G401.6 (cell line): ENCODE data around the gene LCAT.

ENCODE experiments used
- FAIRE-seq: peaks from 2 replicates; lab custom pipeline; 2012; peaks lifted over from hg19 to GRCh38; lab: Jason Lieb, UNC

Gene LCAT

GRCh38 chr16:67968400-67969253 lies 24.7 kb upstream of the LCAT start, which contains the start of gene SLC12A4:
Gene SLC12A4 (minus strand): TSS chr16:67968637. CDS start chr16:67968553, 84 bp downstream.
- FAIRE-seq: no peak

DNA sequence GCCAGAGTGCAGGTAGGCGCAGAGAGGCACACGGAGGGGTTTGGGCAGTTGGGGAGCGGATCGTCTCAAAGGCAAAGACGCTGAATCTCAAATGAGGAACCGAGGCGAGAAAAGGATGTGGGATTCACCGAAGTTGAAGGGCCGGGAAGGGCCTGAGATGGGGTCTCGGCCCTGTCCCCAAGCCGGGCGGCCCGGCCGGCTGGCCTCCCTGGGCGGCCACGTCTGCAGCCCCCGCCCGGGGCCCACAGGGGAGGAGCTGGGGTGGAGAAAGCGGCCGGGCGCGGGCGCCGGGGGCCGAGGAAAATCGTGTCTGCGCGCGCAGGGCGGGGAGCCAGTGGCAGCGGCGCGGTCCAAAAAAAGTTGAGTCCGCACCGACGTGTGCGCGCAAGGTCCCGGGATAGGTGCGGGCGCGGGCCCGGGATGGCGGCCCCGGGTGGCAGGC lies 24.1 kb upstream of the LCAT start:
- no peak for FAIRE-seq

- no peak for FAIRE-seq
Measured at GRCh38 chr16:67967183-67967957, 23.4 kb upstream of the LCAT start.

GRCh38 chr16:67966549-67967182 lies 22.7 kb upstream of the LCAT start:
- peak; percentile 90 for FAIRE-seq

DNA sequence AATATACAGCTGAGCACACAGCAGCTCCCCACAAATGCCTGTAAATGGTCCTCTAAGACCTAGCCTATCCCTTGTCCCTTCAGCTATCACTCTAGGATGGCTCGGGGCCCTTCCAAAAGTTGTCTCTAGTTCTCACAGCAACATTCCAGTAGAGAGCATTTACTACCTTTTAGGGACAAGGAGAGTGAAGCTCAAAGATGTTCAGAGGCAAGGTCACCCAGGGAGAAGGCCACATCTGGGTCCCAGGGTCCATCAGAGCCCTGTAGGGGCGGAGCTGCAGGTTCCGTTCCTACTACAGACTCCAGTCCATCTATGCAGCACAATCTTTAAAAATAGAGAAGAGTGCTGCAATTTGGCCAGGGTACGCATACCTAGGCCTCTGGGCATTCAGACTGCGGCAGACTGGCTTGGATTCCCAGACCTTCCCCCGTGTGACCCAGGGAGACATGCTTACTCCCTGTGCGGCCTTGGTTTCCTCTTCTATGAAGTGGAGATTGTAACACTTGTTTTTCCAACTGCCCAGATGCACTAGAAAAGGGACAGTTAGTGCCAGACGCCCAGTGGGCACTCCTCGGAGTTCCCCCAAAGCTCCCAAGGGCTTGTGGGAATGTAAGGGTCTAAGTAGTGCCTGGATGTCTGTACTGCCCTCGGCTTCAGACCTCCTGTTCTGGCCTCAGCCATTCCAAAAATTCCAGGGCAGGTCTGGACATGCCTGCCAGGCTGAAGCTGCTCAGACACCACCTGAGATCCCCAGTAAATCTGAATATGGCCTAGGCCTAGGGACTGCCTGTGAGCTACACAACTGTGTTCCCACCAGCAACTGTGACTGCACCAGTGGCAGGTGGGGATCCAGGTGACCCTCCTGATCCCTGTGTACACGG lies 22.0 kb upstream of the LCAT start:
- FAIRE-seq: no peak

DNA sequence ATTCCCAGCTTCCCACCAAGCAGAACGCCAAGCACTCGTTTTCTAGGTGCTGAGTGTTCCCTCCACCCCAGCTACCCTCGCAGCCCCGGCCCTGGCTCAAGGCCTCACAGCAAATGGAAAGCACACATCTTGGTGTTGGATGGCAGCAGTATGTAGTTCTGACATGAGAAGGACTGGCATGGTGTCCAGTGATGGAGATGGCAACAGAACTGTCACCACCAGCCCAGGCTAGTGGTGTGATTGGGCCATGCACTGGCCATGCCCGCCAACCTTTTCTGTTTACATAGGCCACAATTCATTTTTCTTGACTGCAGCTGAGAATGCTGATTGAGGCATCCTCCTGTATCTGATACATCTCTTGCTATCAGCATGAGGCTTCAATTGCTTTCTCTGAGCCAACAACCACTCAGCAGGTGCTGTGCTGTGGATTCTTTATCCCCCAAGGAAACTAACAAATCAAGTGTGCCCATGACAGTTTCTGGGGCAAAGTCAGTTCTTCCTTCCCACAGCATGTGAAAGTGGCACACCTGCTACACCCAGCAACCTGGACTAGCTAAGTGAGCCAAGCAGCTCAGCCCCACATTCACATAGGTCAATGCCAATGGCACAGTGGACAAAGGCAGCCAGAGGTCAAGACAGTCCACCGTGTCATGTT lies 20.7 kb upstream of the LCAT start:
- no peak for FAIRE-seq

DNA sequence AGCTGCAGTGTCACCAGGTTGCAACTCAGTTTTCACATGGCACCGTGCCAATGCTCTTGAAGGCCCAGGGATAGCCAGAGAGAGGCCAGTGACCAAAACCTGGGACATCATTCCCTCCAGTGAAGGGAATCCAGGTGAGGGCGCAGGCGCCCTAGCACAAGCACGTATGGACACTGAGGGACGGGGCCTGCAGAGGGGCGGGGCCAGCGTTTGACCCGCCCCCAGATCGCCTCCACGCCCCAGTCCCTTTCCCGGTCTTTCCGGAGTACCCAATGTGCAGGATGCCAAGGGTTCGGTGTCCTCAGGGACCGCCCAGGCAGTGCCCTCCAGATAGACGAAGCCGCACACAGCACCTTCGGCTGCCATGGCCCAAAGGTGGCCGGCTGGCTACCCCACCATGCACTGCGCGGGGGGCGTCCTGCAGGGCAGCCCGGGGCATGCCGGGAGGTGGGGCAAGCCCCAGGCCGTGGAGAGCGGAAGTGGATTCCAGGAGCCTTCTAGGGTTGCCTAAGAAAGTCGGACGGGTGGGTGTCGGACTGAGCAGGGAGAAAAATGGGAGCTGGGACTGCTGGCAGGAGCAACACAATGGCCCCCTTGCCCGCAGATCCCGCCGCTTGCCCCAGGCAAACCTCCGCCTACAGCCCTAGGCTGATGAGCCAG lies 19.9 kb upstream of the LCAT start:
- FAIRE-seq: no peak

- FAIRE-seq: no peak
Measured at GRCh38 chr16:67963292-67963661, 19.4 kb upstream of the LCAT start.

- FAIRE-seq: no peak
Measured at GRCh38 chr16:67962135-67962534, 18.2 kb upstream of the LCAT start.

DNA sequence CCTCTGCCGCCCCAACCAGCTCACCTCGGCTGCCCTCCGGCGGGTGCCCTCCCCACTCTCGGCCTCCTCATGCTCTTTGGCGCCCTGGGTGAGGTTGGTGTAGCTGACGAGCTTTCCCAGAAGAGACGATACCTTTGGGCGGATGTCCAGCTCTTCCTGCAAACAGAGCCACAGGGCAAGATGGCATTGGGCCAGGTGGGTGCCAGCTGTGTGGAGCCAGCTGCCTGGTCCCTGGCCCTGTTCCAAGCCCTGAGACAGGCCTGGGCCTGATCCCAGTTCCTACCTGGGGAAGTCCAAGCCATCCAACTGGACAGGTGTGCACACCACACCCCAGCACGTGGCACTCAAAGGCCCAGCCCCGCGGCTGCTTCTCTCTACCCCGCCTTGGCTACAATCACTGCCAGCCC lies 17.6 kb upstream of the LCAT start:
- FAIRE-seq: no peak

DNA sequence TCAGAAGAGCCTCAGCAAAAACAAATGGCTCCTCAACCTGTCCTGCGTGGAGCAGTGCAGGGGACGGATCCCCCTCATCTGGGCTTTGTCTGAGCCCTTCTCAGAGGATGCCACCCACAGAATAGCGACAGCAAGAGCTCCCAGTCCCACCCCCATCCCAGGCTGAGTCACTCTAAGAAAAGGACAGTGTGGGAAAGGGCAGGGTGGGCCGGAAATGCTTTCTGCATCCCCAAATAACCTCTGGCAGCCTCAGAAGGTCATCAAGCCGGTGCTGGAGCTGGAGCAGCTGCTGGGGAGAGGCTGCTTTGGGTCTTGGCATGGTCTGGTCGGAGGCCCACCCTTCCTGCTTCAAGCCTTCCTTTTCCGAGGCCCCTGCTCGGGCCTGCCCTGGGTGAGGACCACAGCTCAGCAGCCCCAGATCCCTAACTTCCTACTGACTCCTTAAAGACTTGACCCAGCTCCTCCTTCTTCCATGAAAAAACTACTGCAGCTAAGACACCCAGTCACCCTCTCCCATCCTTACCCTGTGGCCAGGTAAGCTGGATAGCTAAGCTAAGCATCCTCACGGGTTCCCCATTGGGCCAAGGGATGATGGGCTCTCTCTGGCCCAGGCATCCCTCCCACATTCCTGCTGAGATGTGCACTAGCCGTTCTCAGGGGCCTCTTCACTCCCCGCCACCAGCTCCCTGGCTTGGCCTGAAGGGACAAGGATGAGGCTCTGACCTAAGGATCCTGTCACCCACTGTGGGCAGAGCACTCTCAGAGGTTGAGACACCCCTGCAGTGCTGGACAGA lies 15.8 kb upstream of the LCAT start:
- no peak for FAIRE-seq

DNA sequence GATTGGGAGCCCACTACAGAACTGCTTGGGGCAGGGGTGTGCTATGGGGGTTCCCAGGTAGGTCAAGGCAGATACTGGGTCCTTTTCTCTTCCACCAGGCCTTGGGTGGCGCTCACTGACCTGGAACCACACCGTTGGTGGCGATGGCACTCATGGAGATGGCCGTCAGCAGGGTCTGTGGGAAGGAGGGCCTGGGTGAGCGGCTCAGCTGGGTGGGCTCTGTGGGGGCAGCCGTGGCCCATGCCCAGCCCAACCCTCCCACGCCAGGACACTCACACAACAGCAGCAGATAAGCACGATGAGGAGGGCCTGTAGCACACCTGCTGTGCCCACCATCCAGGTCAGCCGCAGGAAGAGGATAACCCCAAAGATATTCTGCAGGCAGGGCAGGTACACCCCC lies 13.7 kb upstream of the LCAT start:
- FAIRE-seq: no peak

DNA sequence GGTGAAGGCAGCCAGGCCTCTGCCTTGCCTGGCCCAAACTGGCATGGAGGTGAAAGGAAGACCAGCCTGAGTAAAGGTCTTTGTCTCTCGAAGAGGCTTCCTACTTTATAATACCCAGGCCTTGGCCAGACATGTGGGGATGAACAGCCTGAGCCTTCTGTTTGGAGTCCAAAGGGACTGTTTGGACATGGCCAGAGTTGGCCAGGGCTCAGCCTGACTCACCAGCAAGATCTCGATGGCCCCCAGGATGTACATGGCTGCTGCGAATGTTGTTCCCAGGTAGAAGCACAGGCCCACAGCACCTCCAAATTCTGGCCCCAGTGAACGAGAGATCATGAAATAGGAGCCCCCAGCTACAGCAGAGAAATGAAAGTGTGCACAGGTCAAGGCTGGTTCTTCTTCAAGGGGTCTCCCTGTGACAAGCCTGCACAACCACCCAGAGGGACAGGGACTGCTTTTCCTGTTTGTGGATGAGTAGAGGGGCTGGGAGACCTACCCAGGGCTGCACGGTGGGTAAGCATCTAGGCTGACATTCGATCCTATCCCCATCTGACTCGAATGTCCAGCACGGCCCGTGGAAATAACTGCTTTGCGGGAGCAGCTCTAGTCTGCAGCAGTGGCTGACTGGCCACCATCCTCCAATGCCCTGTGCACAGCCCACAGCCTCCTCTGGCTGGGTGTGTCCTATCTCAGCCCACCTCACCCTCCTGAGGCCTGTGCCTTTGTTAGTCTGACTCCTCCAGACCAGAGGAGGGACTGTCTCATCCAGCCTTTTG lies 10.7 kb upstream of the LCAT start:
- no peak for FAIRE-seq

DNA sequence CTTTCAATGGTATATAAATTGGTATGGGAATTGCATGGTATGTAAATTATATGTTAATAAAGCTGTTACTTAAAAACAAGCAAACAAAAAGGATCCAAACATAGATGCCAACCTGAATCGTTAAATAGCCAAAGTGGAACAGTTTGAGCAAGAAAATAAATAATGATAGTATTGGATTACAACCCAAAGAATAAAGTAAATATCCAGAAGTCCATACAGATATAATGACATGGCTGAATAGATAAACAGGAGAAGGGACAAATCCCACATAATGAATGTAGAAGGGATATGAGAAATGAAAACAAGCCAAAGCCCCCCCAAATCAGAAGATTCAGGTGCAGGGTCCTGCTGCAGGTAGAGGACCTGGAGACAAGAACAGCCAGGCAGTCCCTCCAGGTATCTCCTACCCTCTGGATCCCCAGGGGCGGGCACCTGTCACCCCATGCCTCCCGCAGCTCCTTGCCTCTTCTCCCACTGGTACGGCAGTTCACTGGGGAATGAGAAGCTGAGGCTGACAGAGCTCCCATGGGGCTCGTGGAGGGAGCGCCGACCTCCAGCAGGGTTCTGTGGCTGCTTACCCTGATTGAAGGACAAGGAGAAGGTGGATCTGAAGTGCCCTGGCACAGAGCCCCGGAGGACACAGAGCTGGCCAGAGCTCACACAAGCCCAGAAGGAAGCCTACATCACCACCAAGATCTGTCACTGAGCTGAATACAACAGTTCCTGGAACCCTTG lies 9.9 kb upstream of the LCAT start:
- no peak for FAIRE-seq

DNA sequence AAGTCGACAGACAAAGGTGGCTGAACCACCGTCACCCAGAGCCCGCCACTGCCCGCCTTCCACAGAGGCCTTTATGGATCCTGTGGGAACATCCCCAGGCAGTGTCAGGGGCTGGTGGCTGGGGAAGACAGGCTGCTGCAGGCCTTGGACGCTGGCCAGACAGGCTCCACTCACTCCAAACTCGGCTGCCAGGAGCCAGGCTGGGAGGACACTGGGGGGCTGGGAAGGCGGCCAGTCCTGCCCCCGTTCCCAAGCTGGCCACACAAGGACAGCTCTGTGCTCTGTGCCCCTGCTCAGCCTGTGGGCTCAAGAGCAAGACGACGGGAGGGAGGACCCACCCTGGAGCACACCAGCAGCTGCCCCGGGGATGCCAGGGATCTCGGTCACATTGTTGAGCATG lies 7.6 kb upstream of the LCAT start:
- FAIRE-seq: no peak

DNA sequence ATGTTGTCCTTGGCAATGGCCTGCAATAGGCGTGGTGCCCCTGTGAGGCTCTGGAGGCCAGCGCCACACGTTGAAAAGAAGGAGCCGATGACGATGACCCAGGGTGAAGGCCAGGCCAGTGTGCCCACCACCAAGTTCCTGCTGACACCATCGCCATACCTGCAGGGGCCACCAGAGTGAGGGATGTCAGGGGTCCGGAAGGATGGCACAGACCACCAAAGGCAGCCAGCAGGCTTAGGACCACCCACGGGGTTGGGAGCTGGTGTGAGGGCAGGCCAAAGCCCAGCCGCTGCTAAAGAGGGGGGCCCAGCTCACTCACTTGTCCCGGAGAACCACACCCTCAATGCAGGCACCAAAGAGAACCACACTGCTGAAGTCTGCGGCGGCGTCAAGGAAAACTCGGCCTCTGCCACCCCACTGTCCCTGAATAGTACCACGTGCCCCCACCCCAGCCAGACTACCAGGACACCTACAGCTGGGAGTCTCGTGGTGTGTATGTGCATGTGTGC lies 6.5 kb upstream of the LCAT start:
- FAIRE-seq: no peak

DNA sequence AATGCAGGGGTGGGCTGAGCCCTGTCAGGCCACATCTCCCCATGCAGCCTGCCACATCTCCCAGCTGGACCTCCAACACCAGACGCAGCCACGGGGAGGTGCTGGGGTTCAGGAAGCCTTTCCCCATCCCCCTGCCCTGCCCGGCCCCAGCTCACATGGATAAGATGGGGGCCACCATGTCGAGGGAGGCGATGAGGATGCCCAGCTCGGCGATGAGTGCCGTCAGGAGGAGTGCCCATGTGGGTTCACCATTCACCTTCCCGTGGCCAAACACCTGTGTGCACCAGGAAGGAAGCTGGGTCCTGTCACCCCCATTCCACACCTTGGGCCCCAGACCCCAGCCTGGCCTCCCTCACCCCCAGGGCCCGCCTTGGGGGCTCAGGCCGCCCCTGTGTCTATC lies 5.7 kb upstream of the LCAT start:
- no peak for FAIRE-seq

DNA sequence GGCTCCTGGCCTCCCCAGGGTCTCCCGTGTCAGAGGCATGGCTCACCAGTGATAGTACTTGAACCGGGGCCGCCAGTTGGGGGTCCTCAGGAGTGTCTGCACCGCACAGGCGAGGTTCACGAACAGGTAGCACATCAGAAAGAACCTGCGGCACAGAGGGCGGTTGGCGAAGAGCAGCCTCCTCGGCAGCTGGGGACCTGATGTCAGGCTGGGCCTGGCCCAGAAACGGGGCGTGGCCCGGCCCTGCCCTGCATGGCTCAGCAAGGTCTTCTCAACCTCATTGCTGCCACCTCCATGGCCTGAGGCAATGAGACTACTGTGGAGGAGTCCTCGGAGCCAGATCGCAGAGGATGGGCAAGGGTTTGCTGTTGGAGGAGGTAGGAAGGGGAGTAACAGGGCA lies 4.1 kb upstream of the LCAT start:
- no peak for FAIRE-seq
